HL-60 (cell line): Measurements from ENCODE around the gene CHN1.

ENCODE experiments used
- DNase-seq, 2 experiments: peaks; one replicate each; pipeline ENCODE4 v3.0.0-alpha.2; 2010 to 2020; ENCODE audit warnings: low read depth in 1 of 2, low spot score in 1 of 2
- H3K27ac ChIP-seq: fragments of 250-450 bp; sonication (Bioruptor Pico); replicated peaks from 2 replicates; pipeline ENCODE4 v1.5.1; 2020; ENCODE audit warnings: mild to moderate bottlenecking, moderate library complexity
- H3K27me3 ChIP-seq: fragments of 250-450 bp; sonication (Bioruptor Pico); 2 replicates; pipeline ENCODE4 v1.5.1; 2021; ENCODE audit warnings: mild to moderate bottlenecking, moderate library complexity; ENCODE audit not compliant: insufficient read depth, poor library complexity, severe bottlenecking
- H3K4me3 ChIP-seq: replicated peaks from 2 replicates; pipeline ENCODE4 v1.5.1; 2011; ENCODE audit warnings: mild to moderate bottlenecking, control low read depth, low read length; ENCODE audit not compliant: insufficient read depth
- GABPA ChIP-seq: IDR thresholded peaks from 2 replicates; pipeline ENCODE4 v1.6.1; 2012; ENCODE audit warnings: low read depth
- POLR2AphosphoS5 ChIP-seq: IDR thresholded peaks from 2 replicates; pipeline ENCODE4 v1.6.1; 2012; ENCODE audit warnings: low read depth
- SPI1 ChIP-seq: IDR thresholded peaks from 2 replicates; pipeline ENCODE4 v1.6.1; 2012; ENCODE audit warnings: low read depth, mild to moderate bottlenecking, borderline replicate concordance
- TF ChIP-seq, protein P1 (sequence below): IDR thresholded peaks from one replicate; pipeline ENCODE4 v1.5.1; 2011; ENCODE audit warnings: low read length, control low read depth, inconsistent platforms; ENCODE audit not compliant: insufficient read depth
- TF ChIP-seq, protein P2 (sequence below): IDR thresholded peaks from 2 replicates; pipeline ENCODE4 v1.6.1; 2012; ENCODE audit warnings: low read depth; ENCODE audit not compliant: insufficient replicate concordance

Gene CHN1

DNA sequence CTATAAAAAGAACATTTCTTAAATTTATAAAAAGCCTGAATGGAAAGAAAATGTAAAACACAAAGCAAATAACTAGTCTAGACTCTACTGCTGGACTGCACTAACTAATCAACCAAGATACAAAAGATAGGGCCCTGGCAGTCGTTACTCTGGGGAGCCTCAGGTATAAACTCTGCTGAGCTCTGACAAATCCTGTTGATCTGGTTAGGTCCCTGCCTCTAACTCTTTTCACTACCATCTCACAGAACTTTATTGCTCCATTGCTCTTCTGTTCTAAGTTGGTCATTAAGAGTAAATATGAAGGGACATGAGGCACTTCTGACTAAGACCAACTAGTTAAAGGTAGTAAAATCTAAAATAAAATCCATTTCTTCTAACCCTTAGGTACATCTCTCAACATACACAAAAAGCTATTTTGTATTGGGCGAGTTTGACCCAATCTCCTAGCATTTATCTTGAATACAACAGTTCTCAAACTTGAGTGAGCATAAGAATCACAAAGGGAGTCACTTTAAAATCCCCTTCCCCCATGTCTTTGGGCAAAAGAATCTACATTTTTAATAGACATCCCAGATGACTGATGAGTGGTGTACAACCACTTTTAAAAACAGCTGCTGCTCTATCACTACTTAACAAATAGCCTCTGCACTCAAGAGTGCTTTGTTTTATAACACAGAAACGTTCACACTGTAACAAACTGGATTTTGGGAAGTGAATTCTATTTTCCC, 2.5 kb downstream of the CHN1 start:
- Histone ChIP-seq H3K27ac (no peak overlapping the region), H3K27me3 (peaks cover 53% of the 10 kb centered on the region)

DNA sequence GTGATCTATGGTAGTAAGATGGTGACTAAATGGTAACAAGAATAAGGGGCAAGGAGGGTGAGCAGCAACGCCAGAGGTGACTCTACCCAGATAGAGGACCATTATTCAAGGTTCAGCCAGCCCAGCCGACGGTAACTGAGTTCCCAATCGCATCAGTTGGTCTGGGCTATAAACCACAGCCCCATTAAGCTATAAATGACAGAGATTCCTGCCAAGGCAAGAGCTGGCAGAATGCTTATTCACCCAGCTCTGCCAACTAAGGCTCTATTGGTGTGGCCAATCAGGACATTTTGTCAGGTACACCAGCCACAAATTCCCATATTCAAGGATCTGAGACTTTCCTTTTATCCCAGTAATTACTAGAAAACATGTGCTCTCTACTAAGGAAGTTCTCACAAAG, 3.6 kb downstream of the CHN1 start:
- Histone ChIP-seq H3K4me3 (no peak overlapping the region), H3K27me3 (peaks cover 42% of the 10 kb centered on the region), H3K27ac (no peak overlapping the region)
- TF ChIP-seq GABPA (no peak), POLR2AphosphoS5 (no peak), SPI1 (no peak)
- TF ChIP-seq, protein P1, sequence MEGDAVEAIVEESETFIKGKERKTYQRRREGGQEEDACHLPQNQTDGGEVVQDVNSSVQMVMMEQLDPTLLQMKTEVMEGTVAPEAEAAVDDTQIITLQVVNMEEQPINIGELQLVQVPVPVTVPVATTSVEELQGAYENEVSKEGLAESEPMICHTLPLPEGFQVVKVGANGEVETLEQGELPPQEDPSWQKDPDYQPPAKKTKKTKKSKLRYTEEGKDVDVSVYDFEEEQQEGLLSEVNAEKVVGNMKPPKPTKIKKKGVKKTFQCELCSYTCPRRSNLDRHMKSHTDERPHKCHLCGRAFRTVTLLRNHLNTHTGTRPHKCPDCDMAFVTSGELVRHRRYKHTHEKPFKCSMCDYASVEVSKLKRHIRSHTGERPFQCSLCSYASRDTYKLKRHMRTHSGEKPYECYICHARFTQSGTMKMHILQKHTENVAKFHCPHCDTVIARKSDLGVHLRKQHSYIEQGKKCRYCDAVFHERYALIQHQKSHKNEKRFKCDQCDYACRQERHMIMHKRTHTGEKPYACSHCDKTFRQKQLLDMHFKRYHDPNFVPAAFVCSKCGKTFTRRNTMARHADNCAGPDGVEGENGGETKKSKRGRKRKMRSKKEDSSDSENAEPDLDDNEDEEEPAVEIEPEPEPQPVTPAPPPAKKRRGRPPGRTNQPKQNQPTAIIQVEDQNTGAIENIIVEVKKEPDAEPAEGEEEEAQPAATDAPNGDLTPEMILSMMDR: no peak
- TF ChIP-seq, protein P2, sequence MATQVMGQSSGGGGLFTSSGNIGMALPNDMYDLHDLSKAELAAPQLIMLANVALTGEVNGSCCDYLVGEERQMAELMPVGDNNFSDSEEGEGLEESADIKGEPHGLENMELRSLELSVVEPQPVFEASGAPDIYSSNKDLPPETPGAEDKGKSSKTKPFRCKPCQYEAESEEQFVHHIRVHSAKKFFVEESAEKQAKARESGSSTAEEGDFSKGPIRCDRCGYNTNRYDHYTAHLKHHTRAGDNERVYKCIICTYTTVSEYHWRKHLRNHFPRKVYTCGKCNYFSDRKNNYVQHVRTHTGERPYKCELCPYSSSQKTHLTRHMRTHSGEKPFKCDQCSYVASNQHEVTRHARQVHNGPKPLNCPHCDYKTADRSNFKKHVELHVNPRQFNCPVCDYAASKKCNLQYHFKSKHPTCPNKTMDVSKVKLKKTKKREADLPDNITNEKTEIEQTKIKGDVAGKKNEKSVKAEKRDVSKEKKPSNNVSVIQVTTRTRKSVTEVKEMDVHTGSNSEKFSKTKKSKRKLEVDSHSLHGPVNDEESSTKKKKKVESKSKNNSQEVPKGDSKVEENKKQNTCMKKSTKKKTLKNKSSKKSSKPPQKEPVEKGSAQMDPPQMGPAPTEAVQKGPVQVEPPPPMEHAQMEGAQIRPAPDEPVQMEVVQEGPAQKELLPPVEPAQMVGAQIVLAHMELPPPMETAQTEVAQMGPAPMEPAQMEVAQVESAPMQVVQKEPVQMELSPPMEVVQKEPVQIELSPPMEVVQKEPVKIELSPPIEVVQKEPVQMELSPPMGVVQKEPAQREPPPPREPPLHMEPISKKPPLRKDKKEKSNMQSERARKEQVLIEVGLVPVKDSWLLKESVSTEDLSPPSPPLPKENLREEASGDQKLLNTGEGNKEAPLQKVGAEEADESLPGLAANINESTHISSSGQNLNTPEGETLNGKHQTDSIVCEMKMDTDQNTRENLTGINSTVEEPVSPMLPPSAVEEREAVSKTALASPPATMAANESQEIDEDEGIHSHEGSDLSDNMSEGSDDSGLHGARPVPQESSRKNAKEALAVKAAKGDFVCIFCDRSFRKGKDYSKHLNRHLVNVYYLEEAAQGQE: no peak
- no peak for DNase-seq

More for the DNA sequence above, 2.5 kb downstream of the CHN1 start:
- H3K4me3 ChIP-seq: no peak overlapping the region
- TF ChIP-seq GABPA: no peak
- TF ChIP-seq SPI1: no peak
- TF ChIP-seq, protein P1: no peak
- no peak for TF ChIP-seq POLR2AphosphoS5
- DNase-seq: no peak

DNA sequence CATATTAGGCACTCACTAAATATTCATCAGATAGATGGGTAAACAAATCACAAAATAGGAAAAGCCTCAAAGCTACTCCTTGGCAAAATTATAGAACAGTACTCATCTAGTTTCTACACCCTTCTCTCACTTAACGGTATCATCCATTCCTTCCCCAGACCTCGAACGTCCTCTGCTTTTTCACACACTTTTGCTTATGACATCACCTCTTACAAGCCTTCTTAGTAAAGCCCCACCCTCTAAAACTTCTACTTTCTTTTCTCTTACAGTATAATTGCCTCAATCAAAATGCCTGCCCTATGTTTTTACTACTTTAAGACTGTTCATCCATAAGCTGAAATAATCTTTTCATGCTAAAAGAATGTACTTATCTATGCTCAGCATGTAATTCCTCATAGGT, 8.1 kb downstream of the CHN1 start:
- Histone ChIP-seq H3K27me3 (peaks cover 4% of the 10 kb centered on the region), H3K27ac (no peak overlapping the region), H3K4me3 (no peak overlapping the region)
- no peak for DNase-seq
- TF ChIP-seq, protein P2: no peak
- TF ChIP-seq POLR2AphosphoS5: no peak
- TF ChIP-seq SPI1: no peak
- TF ChIP-seq, protein P1: no peak
- no peak for TF ChIP-seq GABPA

DNA sequence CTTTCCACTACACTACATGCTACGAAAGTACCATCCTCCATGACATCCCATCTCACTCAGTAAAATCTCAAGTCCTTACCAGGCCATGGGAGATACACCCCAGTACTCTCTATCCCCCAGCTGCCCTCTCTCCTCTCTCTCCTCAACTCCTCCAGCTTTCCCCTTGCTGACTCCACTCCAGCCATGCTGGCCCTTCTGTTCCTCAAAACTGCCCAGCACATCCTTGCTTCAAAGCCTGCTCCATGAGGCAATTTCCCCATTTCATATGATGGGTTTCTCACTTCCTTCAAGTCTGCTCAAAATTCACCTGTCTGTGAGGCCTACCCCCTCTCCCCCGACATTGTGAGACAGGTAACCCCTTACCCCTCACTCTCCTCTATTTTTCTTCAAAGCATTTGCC, 8.6 kb downstream of the CHN1 start:
- no peak overlapping the region for H3K4me3 ChIP-seq
- H3K27ac ChIP-seq: no peak overlapping the region
- peaks cover under 1% of the 10 kb centered on the region for H3K27me3 ChIP-seq
- TF ChIP-seq, protein P1: no peak
- TF ChIP-seq, protein P2: no peak
- TF ChIP-seq SPI1 (peak; percentile 16; the same call in 1 of the 2 replicates), POLR2AphosphoS5 (no peak)
- DNase-seq: peak in 1 of 2 experiments; percentile 20
